Suppressor macrophage (primary cell): ENCODE measurements around the gene MYL4.
"Not testable (repeated sequence)": the region's sequence is repeated elsewhere in the genome, so short reads cannot be mapped to it uniquely, and the experiment has no call there.

Experiments used
- DNase-seq, 4 experiments: peaks; one replicate each; pipeline ENCODE4 v3.0.0-alpha.2; 2020 to 2022

MYL4 gene

DNA sequence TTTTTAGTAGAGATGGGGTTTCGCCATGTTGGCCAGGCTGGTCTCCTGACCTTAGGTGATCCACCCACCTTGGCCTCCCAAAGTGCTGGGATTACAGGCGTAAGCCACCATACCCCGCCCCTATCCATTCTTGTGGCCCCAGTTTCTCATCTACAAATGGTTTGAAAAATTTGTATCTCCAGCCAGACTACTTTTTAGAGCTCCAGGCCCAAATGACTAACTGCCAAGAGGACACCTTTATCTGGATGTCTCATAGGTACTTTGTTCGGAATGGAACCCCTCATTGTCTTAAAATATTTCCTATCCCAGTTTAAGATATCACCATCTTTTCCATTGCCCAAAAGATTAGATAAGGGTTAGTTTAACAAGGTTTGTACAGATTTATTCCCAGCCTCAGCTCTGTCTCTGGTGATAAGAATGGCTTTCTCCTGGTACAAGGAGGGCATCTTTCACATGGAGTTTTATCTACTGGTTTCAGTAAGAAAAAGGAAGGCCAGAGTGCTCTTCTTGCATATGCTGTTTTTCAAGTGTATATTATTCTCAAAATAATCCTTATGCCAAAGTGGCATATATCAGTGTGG is 15.1 kb upstream of the MYL4 start:
- DNase-seq: no peak

GRCh38 chr17:47197821-47198220 is 11.3 kb upstream of the MYL4 start:
- no peak for DNase-seq

GRCh38 chr17:47199627-47200324 is 9.4 kb upstream of the MYL4 start:
- peak; percentile 66 to 89 (median 76) for DNase-seq

DNA sequence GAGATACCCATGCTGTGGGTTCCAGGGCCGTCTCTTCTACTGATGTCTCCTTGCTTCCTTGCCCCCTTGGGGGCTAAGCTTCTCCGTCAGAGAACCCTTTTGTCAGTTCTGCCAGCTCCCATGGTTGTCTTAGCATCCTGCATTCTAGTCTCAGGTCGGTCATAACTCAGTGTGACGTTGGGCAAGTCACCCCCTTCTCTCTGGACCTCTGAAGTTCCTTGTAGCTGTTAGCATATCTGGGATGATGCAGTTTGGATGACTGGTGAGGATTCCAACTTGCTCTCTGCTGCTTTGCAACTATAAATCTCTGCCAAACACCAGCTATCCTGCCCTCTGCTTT is 8.9 kb upstream of the MYL4 start:
- peak; percentile 56 to 70 (median 60) for DNase-seq

GRCh38 chr17:47201166-47201565 is 8.0 kb upstream of the MYL4 start:
- DNase-seq: no peak

- DNase-seq: peak; percentile 11 to 31 (median 24)
Observed at GRCh38 chr17:47203984-47204721, 5.0 kb upstream of the MYL4 start.

DNA sequence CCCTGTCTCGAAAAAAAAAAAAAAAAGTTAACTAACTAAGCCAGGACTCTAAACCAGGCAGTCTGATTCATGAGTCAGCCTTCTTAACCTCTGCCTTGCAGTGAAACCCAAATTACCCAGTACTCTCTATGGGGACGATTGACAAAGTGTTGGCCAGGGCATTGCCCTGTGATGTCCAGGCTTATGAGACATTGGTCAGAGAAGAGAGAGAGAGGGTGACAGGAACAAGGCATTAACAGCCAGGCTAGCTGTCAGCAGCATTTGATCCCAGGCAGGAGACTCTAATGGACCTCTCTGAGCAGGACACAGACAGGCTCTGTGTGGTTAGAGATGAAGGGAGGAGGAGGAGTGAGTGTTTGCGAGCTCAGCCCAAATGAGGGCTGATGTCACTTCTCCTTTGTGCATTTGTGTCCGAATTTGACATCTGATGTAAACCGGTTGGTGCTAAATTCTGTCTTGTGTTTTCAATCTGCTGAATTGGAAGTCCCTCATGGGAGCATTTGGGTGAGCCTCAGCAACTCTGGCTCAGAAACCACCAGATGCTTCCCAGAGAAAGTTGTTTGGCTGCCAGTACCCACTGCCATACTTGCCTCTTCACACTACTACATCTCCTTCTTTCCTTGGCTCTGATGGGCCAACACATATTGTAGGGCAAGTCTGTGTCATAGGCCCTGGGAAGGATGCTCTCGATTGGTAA is 4.3 kb upstream of the MYL4 start:
- peak; percentile 79 to 91 (median 84) for DNase-seq

DNA sequence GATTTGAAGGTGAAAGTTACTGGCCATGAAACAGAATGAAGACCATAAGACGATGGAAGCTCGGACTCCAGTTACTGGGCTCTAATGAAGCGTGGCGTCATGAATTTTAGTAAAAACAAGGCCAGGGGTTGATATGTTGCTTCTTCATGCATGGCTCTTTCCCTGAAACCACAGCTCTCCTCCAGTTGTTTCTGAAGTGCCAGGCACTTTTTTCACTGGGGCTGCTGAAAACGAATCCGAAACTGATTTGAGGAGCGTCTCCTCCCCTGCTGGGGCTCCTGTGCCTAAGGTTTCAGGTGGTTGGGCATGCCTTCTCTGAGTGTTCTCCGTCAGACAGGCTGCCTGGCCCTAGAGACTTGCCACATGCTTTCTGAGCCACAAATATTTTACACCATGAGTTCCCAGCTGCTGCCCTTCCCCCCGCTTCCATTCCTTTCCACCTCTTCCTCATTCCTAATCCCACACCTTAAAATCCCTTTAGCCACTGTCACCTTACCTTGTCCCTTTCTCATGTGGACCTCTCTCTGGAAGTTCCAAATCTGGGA is 3.7 kb upstream of the MYL4 start:
- no peak for DNase-seq

- DNase-seq: no peak
Observed at GRCh38 chr17:47207143-47208067, 1.7 kb upstream of the MYL4 start.

- no peak for DNase-seq
Observed at GRCh38 chr17:47209499-47209898, 351 bp downstream of the MYL4 start.

DNA sequence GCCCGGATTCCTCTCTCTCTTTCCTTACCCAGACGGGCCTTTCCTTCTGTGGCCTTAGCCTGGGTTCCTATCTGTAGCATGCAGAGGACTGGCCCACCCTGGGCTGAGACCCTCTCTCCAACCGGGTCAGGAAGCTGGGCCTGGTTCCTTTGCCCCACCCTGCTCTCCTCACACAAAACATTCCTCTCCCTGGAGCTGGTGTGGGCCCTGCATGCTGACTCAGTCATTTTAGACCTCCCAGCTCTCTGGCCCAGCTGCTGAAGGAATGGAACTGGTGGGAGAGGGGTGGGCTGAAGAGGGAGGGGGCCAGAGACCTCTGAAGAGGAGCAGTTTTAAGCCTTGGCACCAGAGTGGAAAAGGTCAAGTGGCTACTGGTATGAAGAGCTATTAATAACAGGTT is 957 bp downstream of the MYL4 start:
- no peak for DNase-seq

GRCh38 chr17:47210779-47211178 is 1.6 kb downstream of the MYL4 start:
- no peak for DNase-seq

GRCh38 chr17:47212458-47212857 is 3.3 kb downstream of the MYL4 start:
- no peak for DNase-seq

DNA sequence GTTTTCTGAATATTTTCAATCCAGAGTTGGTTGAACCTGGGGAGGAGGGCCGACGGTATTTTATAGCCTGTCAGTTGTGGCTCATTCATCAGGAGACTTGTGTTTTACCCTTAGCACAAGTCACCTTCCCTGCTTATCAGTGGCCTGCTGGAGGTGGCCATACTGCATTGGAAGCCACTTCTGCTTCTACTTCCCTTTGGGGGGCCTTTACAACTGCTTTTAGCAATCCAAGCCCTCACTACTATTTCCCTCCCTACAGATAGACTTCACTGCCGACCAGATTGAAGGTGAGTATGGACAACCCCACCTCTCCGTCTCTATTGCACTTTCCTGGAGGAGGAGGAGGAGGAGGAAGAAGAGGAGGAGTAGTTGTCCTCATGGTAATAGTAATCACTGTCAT is 4.4 kb downstream of the MYL4 start:
- DNase-seq: no peak

DNA sequence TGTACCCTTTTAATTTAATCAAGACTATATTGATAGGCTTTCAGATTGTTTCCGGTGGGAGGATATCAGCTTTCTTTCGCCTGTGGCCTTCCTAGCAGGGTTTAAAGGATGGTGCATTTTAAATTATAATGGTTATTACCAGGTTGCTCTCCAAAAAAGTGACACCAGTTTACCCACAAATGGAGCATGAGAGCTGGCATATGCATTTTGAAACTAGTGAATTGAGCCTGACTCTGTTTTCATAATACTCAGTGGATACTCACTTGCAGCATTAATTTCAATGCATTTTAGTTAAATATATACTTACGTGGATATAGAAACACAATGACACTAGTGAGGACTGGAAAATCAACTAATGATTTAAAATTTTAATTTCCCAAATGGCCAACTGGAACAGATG is 5.8 kb downstream of the MYL4 start:
- no peak for DNase-seq

DNA sequence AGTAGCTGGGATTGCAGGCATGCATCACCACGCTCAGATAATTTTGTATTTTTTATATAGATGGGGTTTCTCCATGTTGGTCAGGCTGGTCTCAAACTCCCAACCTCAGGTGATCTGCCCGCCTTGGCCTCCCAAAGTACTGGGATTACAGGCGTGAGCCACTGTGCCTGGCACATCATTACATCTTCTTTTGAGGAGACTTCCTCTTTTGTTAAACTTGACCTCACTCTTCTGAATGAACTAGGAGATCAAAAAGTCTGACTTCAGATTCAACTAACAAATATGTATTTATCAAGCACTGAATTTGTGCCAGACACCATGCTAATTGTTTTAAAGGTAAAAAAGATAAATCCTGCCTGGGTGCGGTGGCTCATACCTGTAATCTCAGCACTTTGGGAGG is 7.7 kb downstream of the MYL4 start:
- peak in 1 of 4 experiments; percentile 30 for DNase-seq

GRCh38 chr17:47217279-47217678 is 8.1 kb downstream of the MYL4 start:
- DNase-seq: not testable (repeated sequence)

- DNase-seq: no peak
Observed at GRCh38 chr17:47218896-47219430, 9.8 kb downstream of the MYL4 start.

DNA sequence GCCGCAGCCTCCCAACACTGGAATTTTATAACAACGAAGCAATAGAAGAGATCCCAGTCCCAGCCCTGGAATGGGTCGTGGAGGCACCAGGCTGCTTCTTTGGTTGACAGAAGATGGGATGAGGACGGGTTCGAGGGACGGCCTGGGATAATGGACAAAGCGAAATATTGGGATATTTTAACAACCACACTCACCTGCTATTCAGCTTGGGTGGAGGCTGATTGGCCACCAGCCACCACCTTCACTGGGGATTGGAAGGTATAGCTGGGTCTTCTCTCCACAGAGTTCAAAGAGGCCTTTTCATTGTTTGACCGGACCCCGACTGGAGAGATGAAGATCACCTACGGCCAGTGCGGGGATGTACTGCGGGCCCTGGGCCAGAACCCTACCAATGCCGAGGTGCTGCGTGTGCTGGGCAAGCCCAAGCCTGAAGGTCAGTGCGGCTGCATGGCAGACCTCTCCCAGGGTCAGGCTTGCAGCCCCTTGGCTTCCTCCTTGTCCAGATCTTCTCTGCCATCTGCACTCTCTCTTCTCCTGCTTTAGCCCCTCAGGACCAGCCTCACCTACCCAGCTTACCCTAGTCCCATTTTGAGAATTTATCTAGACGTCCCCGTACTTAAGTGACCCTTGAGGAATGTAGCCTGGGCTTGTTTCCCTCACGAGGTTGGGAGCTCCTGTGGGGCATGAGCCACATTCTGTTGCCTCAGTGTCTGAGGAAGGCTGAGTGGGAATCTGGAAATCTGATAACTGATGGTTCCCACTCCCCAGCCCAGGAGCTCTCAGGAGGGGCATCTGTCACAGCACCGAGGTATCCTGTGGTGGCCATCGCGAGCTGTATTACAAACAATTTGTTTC is 10.7 kb downstream of the MYL4 start:
- no peak for DNase-seq

- DNase-seq: no peak
Observed at GRCh38 chr17:47220531-47220999, 11.4 kb downstream of the MYL4 start.

GRCh38 chr17:47221154-47221553 is 12.0 kb downstream of the MYL4 start:
- DNase-seq: no peak
